GM18867 (cell line): ENCODE data around the gene PRPF6.
A peak's percentile ranks its signal among the peaks of the same experiment; 100 is the strongest.

Source experiments
- ATAC-seq: cut with Tn5 transposase; IDR thresholded peaks from one replicate; pipeline ENCODE4 v1.9.1; 2021; ENCODE audit warnings: mild to moderate bottlenecking, moderate library complexity; ENCODE audit not compliant: unreplicated experiment

The PRPF6 gene

DNA sequence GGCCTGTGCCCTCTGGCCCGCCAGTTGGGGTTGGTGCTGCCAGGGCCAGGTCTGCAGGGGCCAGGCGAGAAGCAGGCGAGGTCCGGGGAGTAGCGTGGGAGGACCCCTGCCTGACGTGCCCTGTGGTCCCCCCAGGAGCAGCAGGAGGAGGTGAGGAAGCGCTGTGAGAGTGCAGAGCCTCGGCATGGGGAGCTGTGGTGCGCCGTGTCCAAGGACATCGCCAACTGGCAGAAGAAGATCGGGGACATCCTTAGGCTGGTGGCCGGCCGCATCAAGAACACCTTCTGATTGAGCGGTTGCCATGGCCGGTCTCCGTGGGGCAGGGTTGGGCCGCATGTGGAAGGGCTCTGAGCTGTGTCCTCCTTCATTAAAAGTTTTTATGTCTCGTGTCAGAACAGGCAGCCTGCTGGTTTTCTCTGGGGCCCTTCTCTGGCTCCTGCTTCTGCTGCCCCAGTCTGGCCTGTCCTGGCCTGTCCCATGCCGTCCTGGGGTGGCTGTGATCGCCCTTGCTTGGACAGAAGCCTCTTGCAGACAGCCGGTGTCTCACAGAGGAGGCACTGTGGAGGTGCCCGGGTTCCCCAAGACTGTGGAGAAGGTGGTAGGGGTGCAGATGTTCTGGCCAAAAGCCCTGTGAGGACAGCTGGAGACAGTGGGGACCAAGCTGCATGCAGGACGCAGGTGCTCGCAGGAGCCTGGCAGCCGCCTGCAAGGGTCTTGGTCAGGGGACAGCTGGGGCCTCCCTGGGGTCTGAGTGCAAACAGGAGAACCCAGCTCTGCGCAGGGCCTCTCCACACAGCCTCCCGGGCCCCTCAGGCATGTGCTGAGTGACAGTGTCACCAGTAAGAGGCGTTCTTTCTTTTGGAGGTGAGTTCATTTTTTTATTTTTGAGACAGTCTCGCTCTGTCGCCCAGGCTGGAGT, 52.0 kb downstream of the PRPF6 start:
- no peak for ATAC-seq

DNA sequence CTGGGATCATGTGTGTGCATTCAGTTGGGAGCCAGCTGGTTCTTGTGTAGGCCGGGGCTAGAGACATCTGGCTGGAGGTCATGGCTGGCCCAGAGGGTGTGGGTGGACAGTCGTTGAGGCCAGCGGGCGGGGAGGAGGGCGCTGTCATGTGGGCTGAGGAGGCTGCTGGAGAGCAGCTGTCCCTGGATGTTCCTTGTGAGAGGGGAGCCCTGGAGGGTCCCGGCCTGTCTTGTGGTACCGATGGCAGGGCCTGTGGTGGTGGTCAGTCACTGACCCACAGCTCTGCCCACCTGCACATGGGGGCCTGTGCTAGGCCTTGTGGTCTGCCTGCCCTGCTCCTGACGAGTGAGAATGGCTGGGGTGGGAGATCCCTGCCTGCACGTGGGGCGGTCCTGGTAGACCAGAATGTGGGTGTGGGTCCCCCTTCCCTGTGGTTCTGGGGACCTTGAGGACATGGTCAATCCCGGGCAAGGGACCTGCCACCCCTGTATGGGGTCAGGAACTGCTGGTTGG, 53.1 kb downstream of the PRPF6 start:
- no peak for ATAC-seq

DNA sequence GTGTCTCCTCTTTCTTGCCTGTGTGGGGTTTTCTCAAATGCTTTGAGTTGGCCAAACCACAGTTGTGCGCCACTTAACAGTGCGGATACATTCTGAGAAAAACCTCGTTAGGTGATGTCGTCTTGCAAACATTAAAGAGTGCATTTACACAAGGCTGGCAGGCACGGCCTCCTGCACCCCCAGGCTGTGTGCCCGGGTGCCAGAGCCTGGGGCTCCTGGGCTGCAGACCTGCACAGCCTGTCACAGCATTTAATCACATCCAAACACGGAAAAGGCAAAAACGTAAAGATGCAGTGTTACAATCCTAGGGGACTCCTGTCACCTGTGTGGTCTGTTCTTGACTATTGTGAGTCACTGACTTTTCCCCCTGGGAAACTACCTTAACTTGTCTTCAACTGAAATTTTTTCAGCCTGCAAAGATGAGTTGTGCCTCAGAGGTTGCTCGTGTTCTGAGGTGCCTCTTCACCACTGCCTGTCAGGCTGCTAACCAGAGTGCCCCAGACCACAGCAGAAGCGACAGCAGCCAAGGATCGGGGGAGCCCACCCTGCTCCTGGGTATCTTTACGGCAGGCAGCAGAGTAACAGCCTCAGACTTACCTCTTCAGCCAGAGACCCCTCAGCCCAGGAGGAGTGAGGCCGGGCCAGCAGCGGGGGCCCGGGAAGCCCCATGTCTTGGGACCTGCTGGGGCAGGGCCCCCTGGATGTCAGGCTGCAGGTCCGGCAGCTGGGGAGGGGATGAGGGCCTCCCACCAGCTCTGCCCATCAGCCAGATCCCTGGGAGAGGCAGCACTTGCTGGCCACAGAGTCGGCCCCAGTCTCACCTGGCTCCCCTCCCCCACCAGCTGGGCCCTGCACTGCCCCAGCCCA, 54.4 kb downstream of the PRPF6 start:
- ATAC-seq: no peak

DNA sequence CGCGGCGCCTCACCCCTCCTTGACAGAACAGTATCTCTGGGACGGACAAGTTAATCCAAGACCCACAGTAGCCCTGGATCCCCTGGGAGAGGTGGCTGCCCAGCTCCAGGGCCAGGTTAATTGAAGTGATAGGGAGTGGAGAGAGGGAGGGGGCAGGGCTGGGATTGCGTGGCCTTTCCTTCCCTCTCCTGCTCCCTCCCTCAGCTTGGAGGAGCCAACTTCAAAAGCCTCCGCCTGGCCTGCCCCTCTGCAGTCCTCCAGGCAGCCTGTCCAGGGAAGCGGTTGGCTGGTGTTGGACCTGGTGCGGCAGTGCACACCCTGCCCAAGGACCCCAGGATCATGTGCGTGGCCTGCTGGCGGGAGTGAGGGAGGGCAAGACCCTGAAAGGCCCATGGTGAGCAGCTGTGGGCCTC, 55.0 kb downstream of the PRPF6 start, which contains the start of gene C20orf204:
Gene C20orf204 (plus strand): TSS at position 250 of the 413 bp plus-strand sequence. CDS start 142 bp downstream, at position 392.
- no peak for ATAC-seq

DNA sequence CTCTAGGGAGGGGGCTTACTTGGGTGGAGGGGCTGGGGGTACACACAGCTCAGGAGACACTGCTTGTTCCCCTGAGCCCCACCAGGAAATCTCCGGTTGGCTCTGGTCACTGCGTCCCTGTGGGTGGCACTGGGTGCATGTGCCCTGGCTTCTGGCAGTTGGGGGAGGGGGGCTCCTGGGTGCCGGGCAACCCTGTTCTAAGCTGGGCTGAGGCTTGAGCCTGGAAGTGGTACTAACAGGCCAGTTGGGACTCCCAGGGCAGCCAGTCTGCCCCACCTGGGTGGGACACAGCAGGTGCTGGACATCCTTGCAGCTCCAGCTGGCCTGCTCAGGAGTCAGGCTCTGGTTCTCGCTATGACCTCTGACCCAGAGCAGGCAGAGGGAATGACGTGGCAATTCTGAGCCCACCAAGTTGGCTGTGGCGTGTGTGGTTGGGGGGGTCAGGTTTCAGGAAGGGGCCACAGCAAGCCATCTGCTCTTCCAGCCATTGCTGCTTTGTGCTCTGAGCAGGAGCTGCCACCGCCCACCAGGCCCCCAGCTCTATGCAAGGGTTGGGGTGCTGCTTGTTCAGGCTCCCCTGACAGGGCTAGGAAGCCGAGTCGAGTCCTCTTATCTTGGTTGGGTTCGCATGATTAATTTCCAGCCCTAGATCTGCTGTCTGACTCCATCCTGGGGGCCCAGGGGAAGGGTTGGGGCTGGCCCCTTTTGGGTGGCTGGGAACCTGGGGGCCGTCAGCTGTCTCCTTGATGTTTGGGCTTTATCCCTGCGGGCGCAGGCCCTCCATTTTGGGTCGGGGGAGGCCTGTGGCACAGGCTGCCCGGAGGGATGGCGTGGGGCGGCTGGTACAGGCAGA, 55.6 kb downstream of the PRPF6 start:
- no peak for ATAC-seq

DNA sequence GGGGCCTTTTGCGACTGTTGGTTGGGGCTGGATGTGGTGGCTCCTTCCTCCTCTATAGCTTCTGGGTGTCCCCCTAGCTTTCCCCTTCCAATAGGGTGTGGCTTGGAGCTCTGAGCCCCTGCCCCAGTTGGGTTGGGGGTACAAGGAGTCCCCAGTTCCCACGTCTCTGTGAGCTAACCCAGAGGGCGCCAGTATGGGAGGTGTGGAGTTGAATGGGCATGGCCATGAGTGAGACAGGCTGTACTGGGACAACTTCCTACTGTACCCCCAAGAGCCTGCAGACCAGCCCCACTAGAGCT, 56.2 kb downstream of the PRPF6 start:
- no peak for ATAC-seq

DNA sequence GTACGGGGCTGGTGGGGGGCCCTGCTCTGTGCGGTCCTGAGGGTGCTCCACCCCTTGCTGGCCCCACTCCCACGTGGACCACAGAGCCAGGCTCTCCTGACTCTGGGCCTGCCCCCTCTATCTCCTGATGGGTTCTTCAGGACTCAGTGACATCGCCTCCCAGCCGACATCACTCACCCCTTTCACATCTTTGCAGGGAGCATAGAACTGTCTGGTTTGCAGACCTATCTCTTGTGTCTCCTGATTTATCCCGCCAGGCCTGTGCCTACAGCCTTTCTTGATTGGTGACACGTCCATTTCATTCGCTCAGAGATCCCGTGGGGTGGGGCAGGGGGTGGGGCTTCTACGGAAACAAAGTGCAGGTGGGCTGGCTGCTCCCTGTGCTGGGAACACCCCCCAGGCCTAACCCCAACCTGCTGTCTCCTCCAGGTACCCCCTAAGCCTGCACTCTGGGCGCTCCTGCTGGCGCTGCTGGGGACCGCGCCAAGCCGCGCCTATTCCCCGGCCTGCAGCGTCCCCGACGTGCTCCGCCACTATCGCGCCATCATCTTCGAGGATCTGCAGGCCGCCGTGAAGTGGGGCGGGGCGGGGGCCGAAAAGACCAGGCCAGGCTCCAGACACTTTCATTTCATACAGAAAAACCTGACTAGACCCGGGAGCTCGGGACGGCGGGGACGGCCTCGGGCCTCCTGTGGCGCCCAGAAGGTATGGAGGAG, 56.7 kb downstream of the PRPF6 start:
- ATAC-seq: no peak

DNA sequence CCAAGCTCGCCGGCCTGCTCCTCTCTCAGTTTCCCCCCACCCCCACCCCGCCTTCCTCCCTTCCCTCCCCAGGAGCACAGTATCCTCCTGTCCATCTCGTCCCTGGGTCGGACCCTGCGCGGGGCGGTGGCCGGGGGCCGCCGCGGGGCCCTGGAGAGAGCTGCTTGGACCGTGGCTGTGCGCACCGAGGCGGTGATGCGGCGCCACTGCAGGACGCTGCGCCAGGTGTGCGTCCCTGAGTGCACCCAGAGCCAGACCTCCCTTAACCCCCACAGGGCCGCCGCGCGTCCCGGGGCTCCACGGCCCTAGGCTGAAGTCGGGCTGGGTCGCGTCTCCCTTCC, 57.3 kb downstream of the PRPF6 start:
- peak; percentile 28 for ATAC-seq

DNA sequence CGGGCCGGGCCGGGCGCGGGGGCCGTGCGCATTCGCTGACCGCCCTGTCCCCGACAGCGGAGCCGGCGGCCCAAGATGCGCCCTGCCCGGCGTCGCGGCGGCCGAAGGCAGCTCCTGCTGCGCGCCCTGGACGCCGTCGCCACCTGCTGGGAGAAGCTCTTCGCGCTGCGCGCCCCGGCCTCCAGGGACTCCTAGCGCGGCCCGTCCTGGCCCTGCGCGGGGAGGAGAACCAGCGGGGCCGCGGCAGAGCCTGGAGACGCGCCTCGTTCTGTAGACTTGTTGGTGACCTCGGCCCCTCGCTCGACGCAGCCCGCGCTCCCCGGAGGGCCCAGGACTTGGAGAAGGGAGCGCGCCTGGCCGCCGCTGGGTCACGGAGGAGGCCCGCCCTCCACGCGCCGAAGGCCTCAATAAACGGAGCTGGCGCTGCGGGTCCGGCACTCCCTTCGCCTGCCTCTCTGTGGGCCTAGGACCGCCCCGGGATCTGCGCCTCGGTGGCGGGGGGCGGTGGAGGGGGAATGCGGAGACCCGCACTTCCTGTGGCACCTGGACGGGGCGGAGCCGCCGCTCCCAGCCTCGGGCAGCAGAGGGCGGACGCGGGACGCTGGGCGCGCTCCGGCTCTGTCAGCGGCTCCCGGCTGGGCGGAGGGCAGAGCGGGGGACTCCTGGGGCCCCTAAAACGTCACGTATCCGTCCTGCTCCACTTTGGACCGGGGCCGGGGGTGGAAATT, 57.8 kb downstream of the PRPF6 start:
- peak; percentile 53 for ATAC-seq

DNA sequence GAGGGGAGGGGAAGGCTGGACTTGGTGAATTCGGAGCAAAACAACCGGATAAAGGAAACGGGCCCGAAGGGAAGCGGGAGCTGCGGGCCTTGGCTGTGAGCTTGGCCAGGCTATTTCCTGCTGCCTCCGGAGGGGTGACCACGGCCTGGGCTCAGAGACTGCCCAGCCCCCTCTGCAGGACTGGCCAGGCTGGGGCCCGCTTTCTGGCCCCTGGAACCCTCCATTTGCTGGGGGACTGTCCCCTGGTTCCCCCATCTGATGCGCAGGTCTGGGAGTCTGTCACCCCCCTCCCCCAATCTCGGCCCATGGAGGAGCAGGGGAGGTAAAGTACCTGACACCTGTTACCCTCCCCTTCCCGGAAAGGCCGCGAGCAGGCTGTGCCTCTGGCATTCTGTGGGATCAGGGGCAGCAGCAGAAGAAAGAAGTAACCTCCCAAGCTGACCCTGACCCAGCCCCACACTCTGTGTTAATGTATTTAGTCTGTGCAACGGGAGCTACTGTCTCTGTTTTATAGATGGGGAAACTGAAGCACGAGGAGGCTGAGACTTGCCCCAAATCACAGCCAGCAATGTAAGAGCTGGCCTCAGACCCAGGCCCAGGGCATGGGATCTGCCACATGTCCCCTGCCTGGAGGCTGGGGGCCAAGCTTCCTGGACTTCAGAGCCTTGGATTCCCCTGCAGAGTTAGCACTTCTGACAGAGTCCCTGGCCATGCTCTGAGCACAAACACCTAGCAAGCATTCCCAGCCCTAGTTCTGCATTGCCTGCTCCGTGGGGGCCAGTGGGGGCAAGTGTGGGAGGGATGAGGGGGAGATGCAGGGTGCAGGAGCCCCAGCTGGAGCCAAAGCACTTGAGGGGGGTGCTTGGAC, 58.6 kb downstream of the PRPF6 start:
- no peak for ATAC-seq

DNA sequence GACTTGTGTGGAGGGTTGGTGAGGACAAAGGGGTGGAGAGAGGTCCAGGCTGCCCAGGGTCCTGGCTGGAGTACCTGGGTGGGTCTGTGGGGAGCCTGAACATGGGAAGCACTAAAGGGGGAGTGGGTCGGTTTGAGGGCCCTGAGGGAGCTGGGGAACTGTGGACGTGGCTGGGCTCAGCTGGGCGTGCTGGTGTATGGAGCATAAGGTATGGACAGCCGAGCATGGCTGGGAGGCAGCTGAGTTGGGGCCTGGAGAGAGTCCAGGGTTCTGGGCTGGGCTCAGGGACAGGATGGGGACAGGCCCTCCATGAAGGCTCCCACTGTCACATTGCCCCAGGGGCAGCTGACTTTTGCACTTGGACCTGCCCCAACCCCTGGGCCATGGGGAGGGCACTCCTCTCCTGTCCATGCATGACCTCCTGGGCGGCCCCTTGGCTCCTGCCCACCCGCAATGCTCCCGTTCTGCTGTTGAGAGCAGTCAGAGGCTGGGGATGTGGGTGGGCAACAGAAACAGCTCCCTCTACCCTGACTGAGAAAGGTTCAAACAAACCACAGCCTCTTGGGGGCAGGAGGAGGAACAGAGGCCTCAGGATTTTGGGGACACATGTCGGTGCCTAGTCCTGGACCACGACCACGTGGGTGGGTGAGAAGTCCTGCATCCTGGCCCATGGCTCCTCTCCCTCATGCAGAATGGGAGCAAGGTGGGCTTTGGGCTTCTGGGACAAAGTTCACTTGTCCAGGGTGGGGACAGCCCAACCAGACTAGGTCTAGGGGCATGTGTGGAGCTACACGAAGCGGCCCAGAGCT, 59.5 kb downstream of the PRPF6 start:
- ATAC-seq: no peak

DNA sequence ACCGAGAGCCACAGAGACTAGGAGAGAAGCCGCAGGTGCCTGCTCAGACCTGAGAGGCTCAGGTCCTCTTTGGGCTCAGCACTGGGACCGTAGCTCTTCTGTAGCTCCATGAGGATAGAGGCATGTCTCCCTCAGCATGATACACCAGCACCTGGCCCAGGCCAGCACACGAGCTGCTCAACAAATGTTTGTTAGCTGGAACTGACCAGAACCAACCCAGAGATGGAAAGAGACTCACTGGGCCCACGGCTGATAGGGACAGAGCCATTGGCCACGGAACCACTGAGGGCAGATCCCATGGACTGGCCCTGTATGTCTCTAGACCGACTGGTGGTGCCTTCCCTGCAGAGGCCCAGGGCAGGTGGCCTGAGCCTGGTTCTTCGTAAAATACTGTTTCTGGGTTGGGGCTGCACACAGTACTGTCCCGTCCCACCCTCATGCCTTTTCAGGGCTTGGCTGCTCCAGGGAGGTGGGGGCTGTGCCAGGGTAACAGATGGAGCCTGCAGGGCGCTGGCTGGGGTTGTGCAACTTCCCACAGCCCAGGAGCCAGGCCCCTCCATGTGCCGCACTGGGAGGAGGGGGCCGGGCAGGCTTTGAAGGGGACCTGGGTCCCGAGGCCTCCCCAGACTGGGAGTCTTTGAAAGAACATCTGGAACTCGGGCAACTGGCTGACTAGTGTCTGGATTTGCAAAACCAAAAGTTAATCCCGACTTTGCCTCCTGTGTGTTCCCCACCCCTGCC, 60.3 kb downstream of the PRPF6 start:
- no peak for ATAC-seq

DNA sequence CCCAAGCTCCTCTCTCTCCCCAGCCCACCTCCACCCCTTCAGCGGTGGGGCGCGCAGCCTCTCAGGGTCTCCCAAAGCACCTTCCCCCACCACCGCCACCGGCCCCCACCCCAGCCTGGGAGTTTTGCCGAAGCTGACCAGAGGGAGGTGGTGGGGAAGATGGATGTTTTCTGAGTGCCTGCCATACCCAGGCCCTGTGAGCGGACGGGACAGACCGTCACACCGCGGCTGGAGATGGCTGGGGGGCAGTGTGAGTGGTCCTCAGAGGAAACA, 60.8 kb downstream of the PRPF6 start:
- no peak for ATAC-seq

DNA sequence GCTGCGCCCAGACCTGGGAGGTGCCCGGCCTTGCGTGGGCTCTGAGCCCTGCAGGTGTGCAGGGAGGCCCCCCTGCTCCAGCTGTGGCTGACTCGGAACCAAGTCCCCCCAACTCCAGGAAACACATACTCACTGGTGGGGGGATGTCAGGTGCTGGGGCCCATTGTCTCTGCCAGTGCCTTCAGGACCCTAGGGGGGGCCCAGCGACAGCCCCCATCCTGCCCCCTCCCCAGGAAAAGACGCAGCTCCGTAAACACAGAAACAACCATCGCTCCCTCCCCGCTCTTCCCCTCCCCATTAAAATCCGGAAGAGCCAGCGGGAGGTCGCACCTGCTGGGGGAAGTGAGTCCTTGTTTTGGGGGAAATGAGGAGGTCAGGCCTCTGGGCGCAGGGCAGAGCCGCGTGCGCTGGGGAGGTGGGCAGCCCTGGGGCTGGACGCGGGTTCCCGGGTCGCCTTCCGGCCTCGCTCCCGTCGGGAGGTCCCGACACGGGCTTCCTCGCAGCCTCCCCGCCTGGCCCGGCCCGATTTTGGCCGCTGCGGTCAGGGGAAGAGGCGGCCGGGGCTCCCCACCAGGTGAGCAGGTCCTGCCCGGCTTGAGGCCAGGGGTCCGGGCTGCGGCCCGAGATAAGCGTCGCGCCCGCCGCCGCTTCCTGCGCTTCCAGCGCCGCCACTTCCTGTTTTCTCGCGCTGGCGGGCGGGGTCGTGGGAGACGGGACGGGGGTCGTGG, 61.3 kb downstream of the PRPF6 start:
- no peak for ATAC-seq

DNA sequence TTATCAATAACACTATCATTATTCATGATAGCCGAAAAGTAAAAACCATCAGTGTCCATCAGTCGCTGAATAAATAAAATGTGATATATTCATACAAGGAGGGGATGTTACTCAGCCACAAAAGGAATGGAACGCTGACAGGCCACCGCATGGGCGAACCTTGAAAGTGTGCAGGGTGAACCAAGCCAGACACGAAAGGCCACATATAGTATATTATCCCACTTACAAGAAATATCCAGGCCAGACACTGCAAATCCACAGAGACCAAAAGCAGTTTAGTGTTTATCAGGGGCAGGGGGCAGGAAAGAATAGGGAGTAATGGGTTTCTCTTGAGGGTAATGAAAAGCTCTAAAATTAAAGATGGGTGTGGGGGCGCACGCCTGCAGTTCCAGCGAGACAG, 62.8 kb downstream of the PRPF6 start:
- ATAC-seq: no peak

DNA sequence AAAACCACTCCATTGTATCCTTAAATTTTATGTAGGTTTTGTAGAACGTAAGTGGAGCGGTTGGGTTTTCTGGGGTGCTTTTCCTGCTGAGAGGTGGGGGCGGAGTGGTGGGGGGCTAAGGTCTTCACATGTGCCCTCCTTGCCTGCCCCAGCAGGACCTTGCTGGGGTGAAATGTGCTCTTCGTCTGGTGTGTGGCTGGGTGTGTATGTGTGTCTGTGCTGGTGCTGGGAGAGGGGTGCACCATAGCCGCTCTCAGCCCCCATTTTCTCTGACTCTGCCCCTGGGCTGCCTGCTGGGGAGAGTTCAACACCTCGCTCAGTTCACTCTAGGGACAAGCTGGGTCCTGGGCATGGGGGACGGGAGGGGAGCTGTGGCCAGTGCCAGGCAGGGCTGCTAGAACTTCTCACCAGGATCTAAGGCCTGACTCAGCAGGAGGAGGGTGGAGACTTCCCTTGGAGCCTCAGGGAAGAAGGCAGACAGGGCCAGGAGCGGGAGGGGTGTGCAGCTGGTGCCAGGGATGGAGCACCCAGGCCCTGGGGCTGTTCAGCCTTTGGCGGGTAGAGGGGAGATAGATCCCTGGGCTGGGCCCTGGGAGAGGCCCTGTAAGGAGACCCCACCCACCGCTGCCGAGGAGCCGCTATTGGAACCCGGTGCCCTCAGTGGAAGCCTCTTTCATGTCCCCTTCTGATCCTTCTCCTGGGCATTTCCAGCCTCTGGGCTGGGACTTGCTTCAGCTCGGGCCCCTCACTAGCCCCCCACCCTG, 63.7 kb downstream of the PRPF6 start:
- ATAC-seq: no peak
